Stimulated activated CD4-positive, alpha-beta T cell treated with anti-CD3 and anti-CD28 coated beads, TNF-alpha, amount 100 ng/mL, for 24 hours (primary cell): Measurements from ENCODE around the gene IL16.

Source experiments
- DNase-seq, 3 experiments: peaks; one replicate each; pipeline ENCODE4 v3.0.0-alpha.2; 2020; ENCODE audit warnings: low read depth in 3 of 3

The IL16 gene

GRCh38 chr15:81174792-81175327 is 21.8 kb upstream of the IL16 start:
- no peak for DNase-seq

- no peak for DNase-seq
These were observed 21.2 kb upstream of the IL16 start for GRCh38 chr15:81175496-81175895.

- DNase-seq, result no peak
These were observed 20.3 kb upstream of the IL16 start for GRCh38 chr15:81176291-81176893.

- DNase-seq, result no peak
These were observed 18.3 kb upstream of the IL16 start for GRCh38 chr15:81178365-81178764.

- DNase-seq, result no peak
These were observed 15.5 kb upstream of the IL16 start for GRCh38 chr15:81181220-81181619.

GRCh38 chr15:81182031-81182755 is 14.5 kb upstream of the IL16 start:
- DNase-seq, result no peak

GRCh38 chr15:81182756-81183438 is 13.8 kb upstream of the IL16 start:
- DNase-seq, result no peak

- DNase-seq, result no peak
These were observed 13.3 kb upstream of the IL16 start for GRCh38 chr15:81183439-81183775.

- DNase-seq, result no peak
These were observed 12.5 kb upstream of the IL16 start for GRCh38 chr15:81184188-81184587.

GRCh38 chr15:81185631-81186295 is 10.9 kb upstream of the IL16 start:
- DNase-seq, result no peak

- DNase-seq, result no peak
These were observed 8.3 kb upstream of the IL16 start for GRCh38 chr15:81188354-81188753.

GRCh38 chr15:81189583-81190283 is 6.9 kb upstream of the IL16 start:
- DNase-seq, result no peak

- DNase-seq, result no peak
These were observed 5.7 kb upstream of the IL16 start for GRCh38 chr15:81190922-81191507.

GRCh38 chr15:81191701-81192100 is 5.0 kb upstream of the IL16 start:
- no peak for DNase-seq

- DNase-seq, result no peak
These were observed 2.0 kb upstream of the IL16 start for GRCh38 chr15:81194723-81195122.

- no peak for DNase-seq
These were observed 1.3 kb upstream of the IL16 start for GRCh38 chr15:81195339-81195864.

GRCh38 chr15:81197255-81197630 is 564 bp downstream of the IL16 start:
- no peak for DNase-seq

GRCh38 chr15:81197688-81198281 is 1.1 kb downstream of the IL16 start:
- no peak for DNase-seq

GRCh38 chr15:81199031-81199779 is 2.5 kb downstream of the IL16 start:
- DNase-seq, result no peak

GRCh38 chr15:81206018-81206417 is 9.3 kb downstream of the IL16 start:
- DNase-seq, result no peak
